ENCODE measurements around the gene GLA. TPM values are rescaled to one million over a fixed set of nuclear protein-coding genes. Genes with fewer than 3 reads are reported as not detected.

Gene GLA
- total and polyA plus RNA-seq, 2 donors (not counting 1 experiment from before 2014, with no cell fraction given), result 22.1 to 42.7 TPM

DNA sequence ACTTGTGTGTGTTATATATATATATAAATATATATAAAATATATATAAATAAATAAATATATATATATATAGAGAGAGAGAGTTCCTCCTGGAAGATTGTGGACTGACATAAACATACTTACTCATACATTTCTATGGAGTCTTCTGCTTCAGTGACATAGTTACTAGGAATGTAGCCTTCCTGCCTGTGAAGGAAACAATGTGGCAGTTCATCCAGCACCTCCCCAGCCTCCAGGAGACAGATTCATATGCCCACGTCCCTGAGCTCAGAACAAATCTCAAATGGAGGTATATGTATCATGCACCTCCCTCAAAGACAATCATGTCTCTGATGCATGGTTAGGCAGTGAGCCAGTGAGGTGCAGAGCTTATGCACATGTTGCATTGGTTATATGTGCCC lies 47.8 kb downstream of the GLA start:
- no peak for ATAC-seq (ENCODE audit: low read depth)
- POLR2A ChIA-PET, result no interaction called here
- intact Hi-C loops (cut with micrococcal nuclease), result no loop called here

DNA sequence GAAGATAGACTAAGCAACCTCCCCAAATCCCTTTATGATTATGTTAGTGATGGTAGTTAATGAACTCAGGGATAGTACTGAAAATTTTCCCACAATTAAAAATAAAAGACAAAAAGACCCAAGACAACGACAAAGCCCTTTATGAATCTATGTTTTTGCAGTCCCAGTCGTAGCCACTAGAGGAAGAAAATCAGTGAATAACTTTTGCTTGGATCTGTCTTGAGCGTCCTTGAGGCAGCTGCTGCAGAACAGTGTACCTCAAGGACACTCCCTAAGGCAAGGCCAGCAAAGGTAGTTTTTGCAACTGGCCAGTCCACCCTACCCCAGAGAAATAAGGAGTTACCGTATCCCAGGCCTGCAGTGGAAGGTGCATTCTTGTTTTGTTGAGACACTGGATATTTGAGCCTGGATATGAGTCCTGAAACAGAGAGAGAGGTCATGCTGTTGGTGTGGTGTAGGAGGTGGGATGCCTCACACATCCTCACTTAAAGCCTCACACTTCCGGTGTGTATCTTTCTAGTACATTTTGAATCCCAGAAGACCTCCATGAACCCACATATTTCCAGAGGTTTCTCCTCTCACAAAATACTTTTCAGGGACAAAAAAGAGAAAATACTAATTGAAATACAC lies 50.4 kb downstream of the GLA start:
- no CpG with 5 or more reads among the region's 5 CpGs for WGBS (ENCODE audit: insufficient coverage)
- no peaks in the 10 kb centered on the region for H3K27me3 Mint-ChIP-seq
- H3K27me3 ChIP-seq (replicated peaks in 1 of 4; ENCODE audit: control extremely low read depth in 1 of 4, control insufficient read depth in 3 of 4, insufficient read depth in 4 of 4, low read length in 3 of 4), result no peaks in the 10 kb centered on the region
- POLR2A ChIA-PET, result no interaction called here
- peak overlapping the region in 1 of 2 donors; percentile 62 for H3K27ac ChIP-seq (ENCODE audit: low read length in 2 of 2)
- no peak overlapping the region for H3K4me3 Mint-ChIP-seq
- no peak overlapping the region for H2AFZ ChIP-seq (ENCODE audit: insufficient read depth, low read depth, low read length, poor library complexity, severe bottlenecking)
- DNase-seq (peak; percentile 16), ATAC-seq (ENCODE audit: low read depth) (no peak)
- peak overlapping the region; percentile 87 for H3K27ac Mint-ChIP-seq
- H3K9ac ChIP-seq (ENCODE audit: low read length), result no peak overlapping the region
- peaks cover 18% of the 10 kb centered on the region for H3K4me1 Mint-ChIP-seq
- H3K4me2 ChIP-seq (replicated peaks; ENCODE audit: low read depth, low read length, poor library complexity, severe bottlenecking), result no peak overlapping the region
- H3K36me3 ChIP-seq (replicated peaks in 1 of 2; ENCODE audit: control extremely low read depth in 1 of 2, control insufficient read depth in 1 of 2, extremely low read depth in 1 of 2, insufficient read depth in 2 of 2, low read length in 1 of 2), result peaks cover 9 to 71% of the 10 kb centered on the region in 2 experiments
- no peaks in the 10 kb centered on the region for H3K9me3 Mint-ChIP-seq (ENCODE audit: insufficient read depth)
- H3K4me3 ChIP-seq (ENCODE audit: control extremely low read depth in 1 of 5, extremely low read depth in 1 of 5, insufficient read depth in 1 of 5, low read depth in 2 of 5, low read length in 4 of 5), result no peak overlapping the region
- H3K9me3 ChIP-seq (ENCODE audit: control extremely low read depth in 1 of 3, control insufficient read depth in 2 of 3, insufficient read depth in 1 of 3, low read length in 2 of 3), result no peaks in the 10 kb centered on the region
- peaks cover 12 to 20% of the 10 kb centered on the region in 2 donors for H3K4me1 ChIP-seq (ENCODE audit: control insufficient read depth in 2 of 2, insufficient read depth in 2 of 2, low read length in 2 of 2)
- H3K79me2 ChIP-seq (ENCODE audit: control insufficient read depth, insufficient read depth, low read length), result peaks cover 6% of the 10 kb centered on the region
- intact Hi-C loops (cut with micrococcal nuclease), result no loop called here
- CTCF ChIA-PET, result interaction anchor here (1.0 to 1.6 kb wide), 3 partner anchors 11 to 33 kb away, joined by 4 to 6 read pairs (median 5); partner anchors contain the start of genes BTK and RPL36A
- peaks cover 2% of the 10 kb centered on the region for H4K20me1 ChIP-seq (ENCODE audit: control insufficient read depth, insufficient read depth, low read length, poor library complexity, severe bottlenecking)
- TF ChIP-seq EZH2 (IDR thresholded peaks at IDR 0.05; ENCODE audit: borderline replicate concordance, insufficient read depth, low read depth, low read length, poor library complexity, severe bottlenecking), result no peak
- TF ChIP-seq, protein P1, sequence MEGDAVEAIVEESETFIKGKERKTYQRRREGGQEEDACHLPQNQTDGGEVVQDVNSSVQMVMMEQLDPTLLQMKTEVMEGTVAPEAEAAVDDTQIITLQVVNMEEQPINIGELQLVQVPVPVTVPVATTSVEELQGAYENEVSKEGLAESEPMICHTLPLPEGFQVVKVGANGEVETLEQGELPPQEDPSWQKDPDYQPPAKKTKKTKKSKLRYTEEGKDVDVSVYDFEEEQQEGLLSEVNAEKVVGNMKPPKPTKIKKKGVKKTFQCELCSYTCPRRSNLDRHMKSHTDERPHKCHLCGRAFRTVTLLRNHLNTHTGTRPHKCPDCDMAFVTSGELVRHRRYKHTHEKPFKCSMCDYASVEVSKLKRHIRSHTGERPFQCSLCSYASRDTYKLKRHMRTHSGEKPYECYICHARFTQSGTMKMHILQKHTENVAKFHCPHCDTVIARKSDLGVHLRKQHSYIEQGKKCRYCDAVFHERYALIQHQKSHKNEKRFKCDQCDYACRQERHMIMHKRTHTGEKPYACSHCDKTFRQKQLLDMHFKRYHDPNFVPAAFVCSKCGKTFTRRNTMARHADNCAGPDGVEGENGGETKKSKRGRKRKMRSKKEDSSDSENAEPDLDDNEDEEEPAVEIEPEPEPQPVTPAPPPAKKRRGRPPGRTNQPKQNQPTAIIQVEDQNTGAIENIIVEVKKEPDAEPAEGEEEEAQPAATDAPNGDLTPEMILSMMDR (IDR thresholded peaks at IDR 0.05), result peak; percentile 24

More for the DNA sequence above, 47.8 kb downstream of the GLA start:
- H3K4me1 ChIP-seq (ENCODE audit: control insufficient read depth in 2 of 2, insufficient read depth in 2 of 2, low read length in 2 of 2), result peaks cover 12 to 20% of the 10 kb centered on the region in 2 donors
- H3K27ac Mint-ChIP-seq, result no peak overlapping the region
- no peak overlapping the region for H3K27ac ChIP-seq (ENCODE audit: low read length in 2 of 2)
- peaks cover 21% of the 10 kb centered on the region for H3K4me1 Mint-ChIP-seq
- no peak overlapping the region for H3K4me3 Mint-ChIP-seq
- no peaks in the 10 kb centered on the region for H3K27me3 Mint-ChIP-seq
- no CpG with 5 or more reads among the region's 1 CpG for WGBS (ENCODE audit: insufficient coverage)
- CTCF ChIA-PET, result no interaction called here
- H2AFZ ChIP-seq (ENCODE audit: insufficient read depth, low read depth, low read length, poor library complexity, severe bottlenecking), result no peak overlapping the region
- no peak overlapping the region for H3K9ac ChIP-seq (ENCODE audit: low read length)
- H3K27me3 ChIP-seq (replicated peaks in 1 of 4; ENCODE audit: control extremely low read depth in 1 of 4, control insufficient read depth in 3 of 4, insufficient read depth in 4 of 4, low read length in 3 of 4), result no peaks in the 10 kb centered on the region
- H3K79me2 ChIP-seq (ENCODE audit: control insufficient read depth, insufficient read depth, low read length), result peaks cover 27% of the 10 kb centered on the region
- no peak overlapping the region for H3K4me2 ChIP-seq (replicated peaks; ENCODE audit: low read depth, low read length, poor library complexity, severe bottlenecking)
- no peaks in the 10 kb centered on the region for H3K9me3 Mint-ChIP-seq (ENCODE audit: insufficient read depth)
- no peak overlapping the region for H3K4me3 ChIP-seq (ENCODE audit: control extremely low read depth in 1 of 5, extremely low read depth in 1 of 5, insufficient read depth in 1 of 5, low read depth in 2 of 5, low read length in 4 of 5)
- H4K20me1 ChIP-seq (ENCODE audit: control insufficient read depth, insufficient read depth, low read length, poor library complexity, severe bottlenecking), result peaks cover 7% of the 10 kb centered on the region
- no peaks in the 10 kb centered on the region for H3K9me3 ChIP-seq (ENCODE audit: control extremely low read depth in 1 of 3, control insufficient read depth in 2 of 3, insufficient read depth in 1 of 3, low read length in 2 of 3)
- peaks cover 8 to 60% of the 10 kb centered on the region in 2 experiments for H3K36me3 ChIP-seq (replicated peaks in 1 of 2; ENCODE audit: control extremely low read depth in 1 of 2, control insufficient read depth in 1 of 2, extremely low read depth in 1 of 2, insufficient read depth in 2 of 2, low read length in 1 of 2)
- DNase-seq, result no peak
- TF ChIP-seq EZH2 (IDR thresholded peaks at IDR 0.05; ENCODE audit: borderline replicate concordance, insufficient read depth, low read depth, low read length, poor library complexity, severe bottlenecking), result no peak
- TF ChIP-seq, protein P1 (IDR thresholded peaks at IDR 0.05), result no peak
